HG03135 (cell line): Measurements from ENCODE around the gene HOXC6.
"Not testable (repeated sequence)": the region's sequence is repeated elsewhere in the genome, so short reads cannot be mapped to it uniquely, and the experiment has no call there.

Experiments
- ATAC-seq: cut with Tn5 transposase; IDR thresholded peaks from one replicate; pipeline ENCODE4 v1.9.1; 2021; ENCODE audit warnings: mild to moderate bottlenecking, moderate library complexity; ENCODE audit not compliant: unreplicated experiment

Gene HOXC6

DNA sequence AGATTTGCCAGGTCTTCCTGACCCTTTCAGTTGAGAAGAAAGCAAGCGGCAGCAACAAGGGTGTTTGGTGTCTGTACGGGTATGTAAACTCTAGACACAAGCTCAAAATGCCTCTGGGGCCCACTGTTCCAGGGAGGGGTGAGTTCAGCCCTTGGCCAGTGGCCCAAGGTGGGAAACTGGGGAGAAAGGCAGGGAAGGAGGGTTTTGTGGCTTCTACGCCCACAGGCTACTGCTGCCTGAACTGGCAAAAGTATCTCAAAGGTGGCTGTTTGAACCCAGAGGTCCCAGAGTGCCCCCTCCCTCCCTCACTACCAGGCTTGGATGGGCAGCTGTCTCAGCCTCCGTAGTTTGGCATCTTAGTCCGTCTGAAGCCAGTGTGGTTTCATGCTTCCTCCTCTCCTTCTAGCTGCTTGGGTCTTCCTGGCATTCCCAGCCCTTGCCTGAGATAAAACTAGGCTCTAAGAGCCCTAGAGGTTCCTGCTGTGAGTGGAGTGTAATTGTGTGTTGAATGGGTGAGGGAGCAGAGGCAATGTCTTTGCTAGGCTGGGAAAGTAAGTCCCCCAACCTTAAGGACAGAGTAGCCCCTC is 10.1 kb downstream of the HOXC6 start:
- no peak for ATAC-seq

DNA sequence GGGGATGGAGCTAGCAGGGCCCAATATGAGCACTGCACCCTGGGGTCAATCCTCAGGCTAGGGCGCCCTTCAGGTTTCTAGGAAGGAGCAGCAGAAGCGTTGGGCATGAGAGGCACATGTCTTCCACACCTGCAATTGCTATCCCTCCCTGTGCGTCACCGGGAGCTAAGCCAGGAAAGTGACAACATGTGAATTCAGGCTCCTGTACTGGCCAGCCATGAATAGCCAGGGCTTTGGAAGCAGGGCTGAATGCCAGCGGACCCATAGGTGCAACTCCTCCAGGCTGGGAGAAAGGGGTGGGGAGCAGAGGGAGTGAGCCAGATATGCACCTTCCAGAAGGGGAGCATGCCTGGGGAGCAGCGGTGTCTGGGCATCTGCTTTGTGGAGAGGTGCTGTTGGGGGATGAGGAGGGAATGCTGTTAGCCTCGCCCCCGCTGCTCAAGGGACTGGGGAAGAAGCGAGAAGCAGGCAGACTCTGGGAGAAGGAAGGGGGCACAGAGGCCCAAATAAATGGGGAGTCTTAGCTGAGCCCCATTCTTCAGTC is 10.7 kb downstream of the HOXC6 start:
- no peak for ATAC-seq

DNA sequence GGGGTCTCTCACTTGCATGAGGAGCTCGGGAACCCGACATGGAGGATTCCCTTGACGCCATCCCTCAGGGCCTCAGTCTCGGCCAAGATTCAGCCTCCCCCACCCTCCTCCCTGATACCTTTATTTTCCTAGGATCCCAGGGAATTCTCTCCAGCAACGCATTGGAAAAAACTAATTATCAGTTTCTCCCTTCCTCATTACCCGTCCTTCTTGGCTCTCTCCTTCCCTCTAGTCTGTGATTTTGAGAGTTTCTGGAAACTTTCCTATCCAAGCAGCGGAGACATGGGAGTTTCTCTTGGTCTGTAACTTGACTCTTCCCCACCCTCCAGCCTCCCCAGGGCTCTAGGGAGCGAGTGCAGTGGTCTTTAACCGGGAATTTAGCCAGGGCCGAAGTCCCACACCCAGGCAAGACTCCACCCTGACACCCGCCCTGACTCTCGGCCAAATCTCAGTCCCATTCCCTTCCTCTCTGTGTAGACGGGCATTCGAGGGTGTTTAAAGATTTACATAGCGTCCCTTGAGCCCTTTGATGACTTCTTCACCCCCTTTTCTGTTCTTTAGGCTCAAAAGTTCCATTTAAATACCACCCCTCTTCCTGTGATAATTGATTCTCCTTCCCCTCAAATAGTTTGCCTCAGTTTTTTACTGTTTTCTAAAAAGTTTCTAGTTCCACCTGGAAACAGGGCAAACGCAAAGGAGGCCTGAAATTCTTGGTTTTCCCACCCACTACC is 11.3 kb downstream of the HOXC6 start:
- ATAC-seq, result no peak

DNA sequence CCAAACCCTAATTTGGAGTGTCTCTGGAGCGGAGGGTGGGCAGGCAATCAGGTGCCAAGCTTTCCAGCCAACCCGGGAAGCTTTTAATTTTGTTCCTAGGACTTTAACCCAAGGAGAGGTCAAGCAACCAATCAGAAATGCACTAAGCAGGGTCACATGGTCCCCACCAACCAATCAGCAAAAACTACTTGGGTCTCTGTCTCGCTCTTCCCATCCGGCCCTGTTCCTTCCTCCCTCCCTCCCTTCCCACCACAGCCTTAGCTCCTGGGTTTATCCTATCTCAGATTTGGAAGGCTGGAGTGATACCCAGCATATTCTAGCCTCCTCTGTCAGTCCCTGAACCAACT is 11.9 kb downstream of the HOXC6 start:
- no peak for ATAC-seq

DNA sequence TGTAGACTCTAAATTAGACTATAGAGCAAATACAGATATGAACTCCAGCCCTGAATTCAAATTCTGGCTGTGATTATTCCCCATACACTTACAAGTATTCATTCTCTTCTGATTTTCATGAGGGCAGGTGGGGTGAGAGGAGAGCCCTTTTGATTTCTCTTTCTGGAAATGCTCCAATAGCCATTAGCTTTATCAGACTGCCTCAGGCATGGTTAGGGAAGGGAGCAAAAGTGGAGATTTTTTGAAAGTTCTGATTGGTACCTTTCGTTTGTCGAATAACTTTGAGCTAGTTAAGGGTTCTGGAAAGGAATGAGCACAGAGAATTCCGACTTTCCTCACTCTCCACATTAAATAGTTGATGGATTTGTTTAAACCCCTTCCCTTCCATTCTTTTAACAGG is 12.4 kb downstream of the HOXC6 start:
- no peak for ATAC-seq

DNA sequence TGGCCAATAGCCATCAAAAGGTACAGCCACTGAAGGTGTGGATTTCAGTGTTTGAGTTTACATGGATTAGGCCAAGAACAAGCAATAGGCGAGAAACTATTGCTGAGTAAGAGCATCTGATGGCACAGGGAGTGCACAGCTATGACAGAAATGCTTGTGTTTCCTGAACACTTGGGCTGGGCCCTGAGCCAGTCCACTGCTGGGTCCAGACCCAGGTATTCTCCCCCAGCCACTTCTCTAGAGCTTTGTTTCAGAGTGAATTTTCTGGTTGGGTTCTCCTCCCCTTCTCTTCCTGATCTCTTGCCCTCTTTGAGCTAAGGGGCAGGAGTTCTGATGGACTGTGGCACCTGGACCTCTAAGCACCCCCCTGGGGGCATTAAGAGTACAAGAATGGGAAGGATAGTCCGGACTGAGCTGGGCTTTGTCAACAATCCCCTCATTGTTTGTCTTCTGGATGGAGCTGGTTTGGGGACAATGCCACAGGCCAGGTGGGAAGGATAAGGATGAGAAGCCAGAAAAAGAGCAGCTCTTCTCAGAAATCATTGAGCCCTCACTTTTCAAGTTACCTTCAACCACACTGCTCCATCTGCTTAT is 13.0 kb downstream of the HOXC6 start:
- ATAC-seq, result no peak

DNA sequence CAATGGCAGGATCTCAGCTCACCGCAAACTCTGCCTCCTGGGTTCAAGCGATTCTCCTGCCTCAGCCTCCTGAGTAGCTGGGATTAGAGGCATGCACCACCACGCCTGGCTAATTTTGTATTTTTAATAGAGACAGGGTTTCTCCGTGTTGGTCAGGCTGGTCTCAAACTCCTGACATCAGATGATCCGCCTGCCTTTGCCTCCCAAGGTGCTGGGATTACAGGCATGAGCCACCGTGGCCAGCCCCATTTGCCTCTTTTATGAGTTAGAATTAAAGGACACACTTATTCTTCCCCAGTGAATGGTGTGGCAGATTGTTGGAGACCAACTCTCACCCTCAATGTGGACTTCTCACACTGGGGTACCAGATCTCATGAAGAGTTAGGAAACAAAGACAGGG is 13.8 kb downstream of the HOXC6 start:
- not testable (repeated sequence) for ATAC-seq

DNA sequence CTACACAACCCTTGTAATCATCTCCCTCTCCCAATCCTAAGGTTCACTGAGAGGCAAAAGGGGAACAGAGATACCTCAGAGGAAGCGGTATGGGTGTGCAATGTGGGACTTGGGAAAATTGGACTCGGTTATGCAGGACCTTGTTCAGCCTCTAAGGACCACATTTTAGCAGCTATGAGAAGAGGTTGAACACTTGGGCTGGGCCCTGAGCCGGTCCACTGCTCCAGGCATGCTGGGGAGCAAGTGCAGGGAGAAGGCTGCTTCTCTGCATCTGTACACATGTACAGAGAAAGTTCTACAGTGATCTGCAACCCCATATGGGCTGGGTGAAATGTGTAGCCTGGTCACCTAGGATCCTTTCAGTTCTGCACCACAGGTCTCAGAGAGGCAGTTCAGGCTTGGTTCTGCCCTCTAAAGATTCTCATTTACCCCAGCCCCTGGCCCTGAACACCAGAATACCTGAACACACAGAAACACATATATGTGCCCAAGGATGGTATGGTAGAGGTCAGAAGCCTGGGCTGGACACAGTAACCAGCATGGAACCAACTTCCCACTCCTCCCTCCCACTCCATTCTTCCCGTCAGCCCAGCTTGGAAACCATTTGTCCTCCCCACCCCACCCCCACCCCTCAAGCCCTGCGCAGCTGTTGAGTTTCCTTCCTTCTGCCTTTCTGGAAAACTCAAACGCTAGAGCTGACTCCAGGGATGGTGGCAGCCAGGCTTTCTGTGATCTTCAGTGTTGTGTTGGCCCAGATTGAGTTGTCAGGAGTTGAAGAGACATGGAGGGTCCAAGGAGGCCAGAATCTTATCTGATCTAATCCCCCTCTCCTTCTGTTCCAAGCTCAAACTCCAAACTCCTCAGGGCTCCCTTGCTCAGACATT is 15.0 kb downstream of the HOXC6 start:
- ATAC-seq, result no peak

DNA sequence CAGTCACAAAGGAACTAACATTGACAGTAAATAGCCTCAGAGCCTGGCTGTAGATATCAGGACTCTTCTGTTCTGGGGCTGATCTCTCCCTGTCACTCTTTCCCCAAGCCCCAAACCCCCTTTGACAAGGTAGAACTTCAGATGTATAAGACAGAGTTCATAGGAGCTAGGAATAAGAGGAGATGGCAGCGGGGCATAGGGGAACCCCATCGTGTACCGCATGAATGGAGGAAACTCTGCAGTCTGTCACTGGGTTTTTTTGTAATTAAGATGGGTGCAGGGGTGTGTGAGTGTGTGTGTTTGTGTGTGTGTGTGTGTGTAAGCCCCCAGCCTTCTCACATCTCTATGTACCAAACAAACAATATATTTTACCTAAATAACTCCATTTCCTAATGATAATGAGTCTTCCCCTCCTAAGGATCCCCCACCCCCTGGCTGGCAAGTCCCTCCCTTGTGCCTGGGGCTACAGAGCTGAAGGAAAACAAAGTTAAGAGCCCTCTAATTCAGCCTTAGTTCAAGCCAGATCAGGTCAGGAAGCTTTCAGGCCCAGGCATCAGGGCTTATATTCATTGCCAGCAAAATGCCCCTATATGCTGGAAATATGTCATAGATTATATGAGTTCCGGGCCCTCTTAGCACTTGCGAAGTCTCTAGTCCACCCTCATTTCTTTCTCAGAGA is 16.3 kb downstream of the HOXC6 start:
- ATAC-seq, result no peak

DNA sequence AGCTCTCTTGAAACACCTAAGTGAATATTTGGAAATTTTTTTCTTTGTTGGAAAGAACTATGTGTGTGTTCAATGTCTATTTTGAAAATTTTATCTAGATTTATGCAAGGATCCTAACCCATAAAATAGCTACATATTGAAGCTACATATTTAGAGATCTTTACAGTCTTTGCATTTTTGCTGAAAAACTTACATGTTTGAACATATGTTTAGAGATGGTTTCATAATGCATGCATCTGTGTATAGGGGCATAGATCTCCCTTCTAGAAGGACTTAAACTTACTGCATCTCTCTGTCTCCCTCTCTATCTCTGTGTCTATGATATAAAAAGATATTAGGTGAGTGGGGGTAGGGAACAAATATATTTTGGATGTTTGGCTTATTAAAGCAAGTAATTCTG is 17.2 kb downstream of the HOXC6 start:
- ATAC-seq, result no peak

DNA sequence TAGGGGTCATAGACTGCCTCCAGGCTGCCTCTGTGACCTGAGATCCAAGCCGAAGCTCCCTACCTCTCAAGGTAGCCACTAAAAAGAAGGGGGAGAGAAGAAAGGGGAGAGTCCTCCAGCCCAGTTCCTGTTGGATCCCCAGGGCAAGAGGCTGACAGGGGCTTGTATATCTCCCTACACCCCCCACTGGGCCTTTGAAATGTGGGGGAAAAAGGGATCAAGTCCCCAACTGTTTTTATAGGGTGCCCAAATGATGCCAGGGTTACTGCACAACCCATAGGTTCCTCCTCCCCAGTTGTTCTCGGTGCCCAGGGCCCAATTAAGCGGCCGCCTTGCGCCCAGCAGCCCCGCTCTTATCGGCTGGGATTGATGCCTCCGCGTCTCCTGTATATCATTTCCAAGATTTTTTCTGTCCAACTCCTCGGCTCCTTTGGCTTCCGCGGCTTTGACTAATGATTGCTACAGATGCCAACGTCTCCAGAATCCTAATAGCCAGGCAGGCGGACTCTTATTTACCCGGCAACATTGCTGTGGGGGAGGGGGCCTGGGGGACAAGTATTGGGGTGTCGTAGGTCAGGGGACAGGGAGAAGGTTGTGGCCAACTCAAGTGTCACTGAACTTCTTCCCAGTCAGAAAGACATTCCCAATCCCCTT is 17.8 kb downstream of the HOXC6 start:
- ATAC-seq, result no peak

DNA sequence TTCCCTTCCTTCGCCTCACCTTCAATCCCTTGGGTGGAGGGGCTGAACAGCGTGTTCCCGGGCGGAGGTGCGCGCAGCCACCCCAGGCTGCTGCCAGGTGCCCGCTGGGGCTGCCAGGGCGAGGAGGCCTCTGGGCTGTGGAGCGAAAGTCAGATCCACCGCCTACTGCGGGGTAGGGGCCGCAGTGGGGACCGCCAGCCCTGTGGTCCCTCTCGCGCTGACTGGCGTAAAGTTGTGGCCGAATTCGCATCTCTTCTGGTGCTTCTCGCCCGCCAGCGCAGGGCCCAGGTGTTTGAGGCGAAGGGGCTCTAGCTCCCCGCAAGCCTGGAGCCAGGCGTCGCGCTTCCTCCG is 18.5 kb downstream of the HOXC6 start:
- ATAC-seq, result no peak

DNA sequence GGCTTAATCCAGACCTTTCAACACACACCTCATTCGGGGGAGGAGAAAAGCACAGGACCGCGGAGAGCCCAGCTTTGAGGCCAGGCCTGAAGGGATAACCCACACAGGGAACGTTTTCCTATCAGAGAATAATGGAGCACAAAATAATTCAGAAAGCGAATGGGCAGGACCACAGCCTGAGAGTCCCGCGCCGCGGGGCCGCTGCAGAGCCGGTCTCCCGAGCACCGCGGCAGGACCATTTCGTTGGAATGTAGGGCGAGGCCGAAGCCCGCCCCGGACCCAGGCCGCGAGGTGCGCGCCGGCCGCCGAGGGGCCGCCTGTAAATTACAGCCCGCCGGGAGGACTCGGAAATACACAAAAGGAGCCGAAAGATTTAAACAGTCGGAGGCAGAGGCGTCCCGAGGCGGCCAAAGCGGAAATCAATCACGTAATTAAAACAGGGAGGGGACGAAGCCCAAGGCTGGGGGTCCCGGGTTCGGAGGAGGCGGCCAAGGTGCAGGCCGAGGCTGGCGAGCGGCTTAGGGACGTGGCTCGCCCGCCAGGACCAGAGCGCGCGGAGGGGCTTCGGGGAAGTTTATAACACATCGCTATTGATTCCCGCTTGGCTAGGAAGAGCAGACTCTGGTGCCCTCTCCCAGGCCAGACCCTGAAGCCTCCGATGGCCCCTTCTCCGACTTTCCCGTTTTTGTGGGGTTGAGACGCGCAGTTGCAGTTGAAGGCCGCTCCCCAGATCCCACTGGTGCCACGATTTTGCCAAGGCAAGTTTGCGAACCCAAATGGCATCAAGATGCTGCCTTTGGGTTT is 19.1 kb downstream of the HOXC6 start:
- ATAC-seq, result no peak

DNA sequence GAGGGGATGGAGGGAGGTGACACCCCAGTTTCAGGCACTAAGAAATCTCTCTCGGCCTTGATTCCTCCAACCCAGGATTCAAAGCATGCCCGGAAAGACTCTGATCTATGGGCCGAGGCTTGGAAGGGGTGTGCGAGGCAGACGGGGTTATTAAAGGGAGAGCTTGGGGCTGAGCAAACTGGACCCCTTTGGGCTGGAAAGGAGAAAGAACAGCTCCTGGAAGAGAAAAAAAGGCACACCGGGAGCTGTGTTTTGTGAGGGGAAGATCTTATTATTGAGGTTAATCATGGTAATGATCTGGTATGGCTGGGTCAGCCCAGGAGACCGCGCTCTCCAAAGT is 19.7 kb downstream of the HOXC6 start:
- no peak for ATAC-seq

DNA sequence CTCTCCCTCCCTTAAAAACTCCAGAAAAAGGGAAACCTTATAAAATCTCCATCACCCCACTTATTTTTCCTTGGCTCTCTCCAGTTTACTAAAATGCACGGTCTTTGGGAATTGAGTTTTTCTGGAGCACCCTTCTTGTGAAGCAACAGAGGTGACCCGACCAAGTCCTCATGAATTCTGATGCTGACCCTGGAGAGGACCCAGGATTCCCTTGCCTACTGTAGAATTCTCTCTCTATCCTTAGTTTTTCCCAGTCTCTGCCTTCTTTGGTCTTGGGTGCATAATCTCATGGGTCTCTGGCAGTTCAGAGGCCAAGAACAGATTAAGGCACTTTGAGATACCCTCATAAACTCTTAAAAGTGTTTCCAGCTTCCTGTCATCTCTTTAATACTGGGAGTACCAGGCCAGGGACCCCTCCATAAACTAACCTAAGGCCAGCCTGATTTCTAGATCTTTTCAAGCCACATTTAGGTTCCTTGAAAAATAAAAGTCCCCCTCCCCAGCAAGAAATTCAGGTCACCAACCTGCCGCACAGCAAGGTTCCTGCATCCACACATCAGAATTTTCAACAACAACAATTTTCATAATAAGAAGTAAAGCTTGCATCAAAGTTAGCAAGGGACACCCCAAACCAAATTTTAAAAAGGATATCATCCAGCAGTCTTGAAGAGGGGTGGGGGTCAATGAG is 20.3 kb downstream of the HOXC6 start:
- no peak for ATAC-seq

DNA sequence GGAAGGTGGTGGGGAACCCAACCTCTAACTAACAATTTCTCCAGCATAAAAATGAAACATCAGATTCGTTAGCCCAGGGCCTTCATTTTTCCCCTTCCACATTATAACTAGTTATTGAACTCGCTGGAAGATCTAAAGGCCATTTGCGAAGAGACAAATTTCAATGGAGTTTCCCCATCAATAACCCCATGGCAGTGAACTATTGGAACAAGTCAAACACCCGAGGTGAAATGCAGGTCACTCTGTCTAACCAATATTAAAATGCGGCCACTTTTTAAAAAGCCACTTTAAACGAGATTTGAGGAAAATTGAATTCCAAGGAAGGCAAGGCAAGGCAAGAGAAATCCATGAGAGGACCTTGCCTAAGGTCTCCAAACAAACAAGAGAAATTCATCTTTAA is 20.9 kb downstream of the HOXC6 start:
- ATAC-seq, result no peak

DNA sequence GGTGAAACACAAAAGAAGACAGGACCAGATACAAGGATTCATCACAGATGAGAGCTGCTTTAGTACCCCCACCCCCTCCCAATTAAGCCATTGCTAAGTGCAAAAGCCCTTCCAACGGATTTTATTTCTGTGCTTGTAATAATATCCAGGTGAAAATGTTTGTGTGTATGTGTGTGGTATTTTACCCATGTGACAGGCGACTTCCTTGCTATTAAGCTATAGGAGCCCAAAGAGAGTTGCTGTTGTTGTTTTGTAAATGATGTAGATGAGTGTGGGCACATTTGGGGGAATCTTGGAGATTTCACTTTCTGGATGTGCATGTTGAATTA is 22.2 kb downstream of the HOXC6 start:
- ATAC-seq, result no peak

DNA sequence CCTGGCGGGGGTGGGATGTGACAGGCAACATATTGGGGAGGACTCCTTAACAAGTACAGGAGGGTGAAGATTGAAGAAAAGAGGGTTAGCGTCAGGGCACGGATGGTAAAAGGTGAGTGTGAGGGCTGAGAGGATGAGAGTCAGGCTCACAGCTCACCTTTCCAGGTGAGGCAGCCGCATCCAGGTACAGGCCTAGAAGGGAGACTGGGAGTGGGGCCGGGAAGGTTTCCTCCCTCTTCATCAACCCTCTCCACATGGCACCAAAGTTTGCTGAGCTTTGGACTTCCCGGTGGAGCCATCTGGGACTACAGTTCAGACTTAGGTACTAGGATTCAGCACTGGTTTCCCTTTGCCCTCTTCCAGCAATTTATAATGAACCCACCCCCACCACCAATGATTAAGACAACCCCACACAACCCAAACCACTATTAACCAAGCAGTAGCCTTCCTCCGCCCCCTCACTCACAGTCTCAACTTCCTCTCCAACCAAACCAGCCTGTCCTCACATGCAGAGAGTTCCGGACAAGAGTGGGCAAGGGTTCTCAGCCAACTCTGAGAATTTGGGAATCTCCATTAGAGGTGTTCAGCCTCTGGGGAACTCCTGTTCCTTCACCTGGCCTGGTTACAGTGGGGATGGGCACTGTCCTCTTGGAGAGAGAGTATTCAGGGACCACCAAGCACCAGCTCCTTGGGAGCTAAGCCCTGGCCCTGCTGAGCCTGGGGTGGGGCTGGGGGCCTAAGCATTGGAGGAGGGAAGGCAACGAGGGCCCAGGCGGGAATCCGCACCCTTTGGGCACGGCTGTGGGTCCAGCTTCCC is 23.0 kb downstream of the HOXC6 start:
- no peak for ATAC-seq
